ENCODE data around the gene SFI1. TPM values are rescaled to one million over a fixed set of nuclear protein-coding genes. Genes with fewer than 3 reads are reported as not detected.
A peak's percentile ranks its signal among the peaks of the same experiment; 100 is the strongest.

The SFI1 gene
- total RNA-seq, 1 experiment from 2014 or later = 55.2 TPM

- H3K9me3 Mint-ChIP-seq (ENCODE audit: unreplicated experiment) = no peaks in the 10 kb centered on the region
- BruUV-seq (replicated peaks) = no TSS peak
- H3K4me1 Mint-ChIP-seq (ENCODE audit: low read depth, unreplicated experiment) = peaks cover 6% of the 10 kb centered on the region
- intact Hi-C loops (cut with micrococcal nuclease; ENCODE audit: unreplicated experiment) = no loop called here
- Histone ChIP-seq H3K27me3 (replicated peaks; ENCODE audit: control insufficient read depth, insufficient read depth, low read length) (no peaks in the 10 kb centered on the region), H3K4me1 (0 out of 2 replicates have a peak, but pooled peaks cover 4% of the 10 kb centered on the region), H3K9me3 (no peaks in the 10 kb centered on the region), H3K36me3 (ENCODE audit: control insufficient read depth, insufficient read depth, low read length) (no peaks in the 10 kb centered on the region), H3K4me3 (ENCODE audit: low read depth, low read length) (no peak overlapping the region)
- H3K27me3 Mint-ChIP-seq (ENCODE audit: insufficient read depth, unreplicated experiment) = no peaks in the 10 kb centered on the region
- no peak for TF ChIP-seq CTCF (IDR thresholded peaks at IDR 0.05; ENCODE audit: insufficient read depth in 1 of 2, low read depth in 1 of 2, low read length in 1 of 2, severe bottlenecking in 1 of 2, unreplicated experiment in 1 of 2)
- H3K27ac Mint-ChIP-seq (ENCODE audit: unreplicated experiment) = peak overlapping the region; percentile 72
- no peak overlapping the region for H3K4me3 Mint-ChIP-seq (ENCODE audit: unreplicated experiment)
- H3K36me3 Mint-ChIP-seq (ENCODE audit: insufficient read depth, unreplicated experiment) = peaks cover 44% of the 10 kb centered on the region
- ChIA-PET CTCF (no interaction called here), POLR2A (no interaction called here)
- DNase-seq = no peak
Observed at GRCh38 chr22:31635638-31636306, 139.4 kb downstream of the SFI1 start.

- H3K27ac Mint-ChIP-seq (ENCODE audit: unreplicated experiment) = peak overlapping the region; percentile 45
Observed at GRCh38 chr22:31637447-31637890, 141.1 kb downstream of the SFI1 start.

More at GRCh38 chr22:31637447-31637890, 141.1 kb downstream of the SFI1 start:
- DNase-seq = no peak
- H3K4me3 ChIP-seq (ENCODE audit: low read depth, low read length) = no peak overlapping the region
- Mint-ChIP-seq H3K27me3 (ENCODE audit: insufficient read depth, unreplicated experiment) (no peaks in the 10 kb centered on the region), H3K9me3 (ENCODE audit: unreplicated experiment) (no peaks in the 10 kb centered on the region), H3K4me3 (ENCODE audit: unreplicated experiment) (no peak overlapping the region), H3K4me1 (ENCODE audit: low read depth, unreplicated experiment) (peaks cover 11% of the 10 kb centered on the region), H3K36me3 (ENCODE audit: insufficient read depth, unreplicated experiment) (peaks cover 49% of the 10 kb centered on the region)
- no peaks in the 10 kb centered on the region for H3K27me3 ChIP-seq (replicated peaks; ENCODE audit: control insufficient read depth, insufficient read depth, low read length)
- intact Hi-C loops (cut with micrococcal nuclease; ENCODE audit: unreplicated experiment) = no loop called here
- no peaks in the 10 kb centered on the region for H3K4me1 ChIP-seq
- no peak for TF ChIP-seq CTCF (IDR thresholded peaks at IDR 0.05; ENCODE audit: insufficient read depth in 1 of 2, low read depth in 1 of 2, low read length in 1 of 2, severe bottlenecking in 1 of 2, unreplicated experiment in 1 of 2)
- ChIA-PET CTCF (interaction anchor here (0.8 kb wide), 1 partner anchor 76 kb away, joined by 3 read pairs; no protein-coding TSS in a partner anchor), POLR2A (no interaction called here)
- BruUV-seq (replicated peaks) = no TSS peak
- no peaks in the 10 kb centered on the region for H3K9me3 ChIP-seq
- H3K36me3 ChIP-seq (ENCODE audit: control insufficient read depth, insufficient read depth, low read length) = no peaks in the 10 kb centered on the region; the same call in 1 of the 2 replicates
